NB4 (cell line): ENCODE results near the gene ZXDC.

Source experiments
- MYC ChIP-seq: IDR thresholded peaks from 2 replicates; pipeline ENCODE4 v1.6.1; 2011; ENCODE audit warnings: low read depth, low read length
- POLR2A ChIP-seq: IDR thresholded peaks from 2 replicates; pipeline ENCODE4 v1.6.1; 2011; ENCODE audit warnings: mild to moderate bottlenecking; ENCODE audit not compliant: insufficient read length; ENCODE audit errors: extremely low read depth
- TF ChIP-seq, protein P1 (sequence below): IDR thresholded peaks from one replicate; pipeline ENCODE4 v1.5.1; 2012; ENCODE audit warnings: low read depth, low read length
- TF ChIP-seq, protein P2 (sequence below): IDR thresholded peaks from 2 replicates; pipeline ENCODE4 v1.6.1; 2011; ENCODE audit warnings: low read depth, low read length

DNA sequence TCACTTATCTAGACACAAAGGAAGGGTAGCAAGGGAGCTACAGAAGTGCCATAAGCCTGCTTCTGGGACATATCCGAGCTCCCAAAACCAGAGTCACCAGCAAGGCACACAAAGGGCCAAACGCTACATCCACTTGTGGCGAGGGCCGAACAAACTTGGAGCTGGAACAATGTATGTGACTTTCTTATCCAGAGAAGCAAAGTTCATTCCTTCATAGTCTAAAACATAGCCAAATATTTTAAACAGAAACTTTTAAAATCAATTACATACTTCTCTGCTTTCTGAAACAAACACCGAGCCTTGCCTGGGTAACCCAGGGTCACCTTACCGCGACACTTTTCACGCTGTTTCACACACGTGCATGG lies 15.9 kb downstream of the ZXDC start:
- TF ChIP-seq, protein P1, sequence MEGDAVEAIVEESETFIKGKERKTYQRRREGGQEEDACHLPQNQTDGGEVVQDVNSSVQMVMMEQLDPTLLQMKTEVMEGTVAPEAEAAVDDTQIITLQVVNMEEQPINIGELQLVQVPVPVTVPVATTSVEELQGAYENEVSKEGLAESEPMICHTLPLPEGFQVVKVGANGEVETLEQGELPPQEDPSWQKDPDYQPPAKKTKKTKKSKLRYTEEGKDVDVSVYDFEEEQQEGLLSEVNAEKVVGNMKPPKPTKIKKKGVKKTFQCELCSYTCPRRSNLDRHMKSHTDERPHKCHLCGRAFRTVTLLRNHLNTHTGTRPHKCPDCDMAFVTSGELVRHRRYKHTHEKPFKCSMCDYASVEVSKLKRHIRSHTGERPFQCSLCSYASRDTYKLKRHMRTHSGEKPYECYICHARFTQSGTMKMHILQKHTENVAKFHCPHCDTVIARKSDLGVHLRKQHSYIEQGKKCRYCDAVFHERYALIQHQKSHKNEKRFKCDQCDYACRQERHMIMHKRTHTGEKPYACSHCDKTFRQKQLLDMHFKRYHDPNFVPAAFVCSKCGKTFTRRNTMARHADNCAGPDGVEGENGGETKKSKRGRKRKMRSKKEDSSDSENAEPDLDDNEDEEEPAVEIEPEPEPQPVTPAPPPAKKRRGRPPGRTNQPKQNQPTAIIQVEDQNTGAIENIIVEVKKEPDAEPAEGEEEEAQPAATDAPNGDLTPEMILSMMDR: no peak
- no peak for TF ChIP-seq MYC
- no peak for TF ChIP-seq POLR2A
- TF ChIP-seq, protein P2, sequence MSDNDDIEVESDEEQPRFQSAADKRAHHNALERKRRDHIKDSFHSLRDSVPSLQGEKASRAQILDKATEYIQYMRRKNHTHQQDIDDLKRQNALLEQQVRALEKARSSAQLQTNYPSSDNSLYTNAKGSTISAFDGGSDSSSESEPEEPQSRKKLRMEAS: no peak
